ENCODE results near the gene SLITRK1.
A peak's percentile ranks its signal among the peaks of the same experiment; 100 is the strongest.

SLITRK1 gene

GRCh38 chr13:83914368-83914767, 32.1 kb upstream of the SLITRK1 start:
- Histone ChIP-seq H3K4me1 (ENCODE audit: insufficient read depth, low read length) (no peaks in the 10 kb centered on the region), H3K9me3 (ENCODE audit: insufficient read depth, low read length, severe bottlenecking) (no peaks in the 10 kb centered on the region), H2AFZ (ENCODE audit: low read depth, low read length) (no peak overlapping the region; the same call in 1 of the 2 replicates), H3K27me3 (ENCODE audit: insufficient read depth, low read length, poor library complexity) (no peaks in the 10 kb centered on the region), H3K79me2 (ENCODE audit: insufficient read depth, low read length) (no peaks in the 10 kb centered on the region), H4K20me1 (ENCODE audit: insufficient read depth, low read length) (no peaks in the 10 kb centered on the region), H3K4me2 (ENCODE audit: insufficient read depth, low read length) (no peak overlapping the region), H3K4me3 (ENCODE audit: low read depth in 1 of 2, low read length in 2 of 2) (no peak overlapping the region), H3K27ac (ENCODE audit: low read length) (no peak overlapping the region), H3K36me3 (ENCODE audit: insufficient read depth, low read length) (no peaks in the 10 kb centered on the region), H3K9ac (ENCODE audit: low read depth, low read length) (no peak overlapping the region)
- ATAC-seq (ENCODE audit: insufficient read depth, low read depth) (no peak), DNase-seq (no peak)
- TF ChIP-seq EZH2 (IDR thresholded peaks at IDR 0.05; ENCODE audit: borderline replicate concordance, low read depth, low read length, severe bottlenecking) (no peak), CTCF (IDR thresholded peaks at IDR 0.05; ENCODE audit: borderline replicate concordance, extremely low read depth, low read length, poor library complexity, severe bottlenecking) (no peak)

GRCh38 chr13:83907196-83907989, 25.1 kb upstream of the SLITRK1 start:
- ATAC-seq (ENCODE audit: insufficient read depth, low read depth) = peak; percentile 24; the same call in 1 of the 3 replicates

GRCh38 chr13:83906240-83906820, 24.1 kb upstream of the SLITRK1 start:
- no peak overlapping the region for H2AFZ ChIP-seq (ENCODE audit: low read depth, low read length)
- DNase-seq (no peak), ATAC-seq (ENCODE audit: insufficient read depth, low read depth) (no peak)
- H3K4me2 ChIP-seq (ENCODE audit: insufficient read depth, low read length) = no peak overlapping the region
- TF ChIP-seq EZH2 (IDR thresholded peaks at IDR 0.05; ENCODE audit: borderline replicate concordance, low read depth, low read length, severe bottlenecking) = no peak
- no peaks in the 10 kb centered on the region for H4K20me1 ChIP-seq (ENCODE audit: insufficient read depth, low read length)
- no peak overlapping the region for H3K27ac ChIP-seq (ENCODE audit: low read length)
- H3K9me3 ChIP-seq (ENCODE audit: insufficient read depth, low read length, severe bottlenecking) = peaks cover 4% of the 10 kb centered on the region
- H3K79me2 ChIP-seq (ENCODE audit: insufficient read depth, low read length) = no peaks in the 10 kb centered on the region
- no peaks in the 10 kb centered on the region for H3K4me1 ChIP-seq (ENCODE audit: insufficient read depth, low read length)
- no peaks in the 10 kb centered on the region for H3K27me3 ChIP-seq (ENCODE audit: insufficient read depth, low read length, poor library complexity)
- H3K9ac ChIP-seq (ENCODE audit: low read depth, low read length) = no peak overlapping the region
- H3K36me3 ChIP-seq (ENCODE audit: insufficient read depth, low read length) = no peaks in the 10 kb centered on the region
- H3K4me3 ChIP-seq (ENCODE audit: low read depth in 1 of 2, low read length in 2 of 2) = no peak overlapping the region

More at GRCh38 chr13:83907196-83907989, 25.1 kb upstream of the SLITRK1 start:
- Histone ChIP-seq H3K9me3 (ENCODE audit: insufficient read depth, low read length, severe bottlenecking) (peaks cover 4% of the 10 kb centered on the region), H3K36me3 (ENCODE audit: insufficient read depth, low read length) (no peaks in the 10 kb centered on the region), H4K20me1 (ENCODE audit: insufficient read depth, low read length) (no peaks in the 10 kb centered on the region), H3K4me1 (ENCODE audit: insufficient read depth, low read length) (no peaks in the 10 kb centered on the region), H2AFZ (ENCODE audit: low read depth, low read length) (no peak overlapping the region), H3K4me2 (ENCODE audit: insufficient read depth, low read length) (no peak overlapping the region), H3K27me3 (ENCODE audit: insufficient read depth, low read length, poor library complexity) (no peaks in the 10 kb centered on the region), H3K9ac (ENCODE audit: low read depth, low read length) (no peak overlapping the region), H3K4me3 (ENCODE audit: low read depth in 1 of 2, low read length in 2 of 2) (no peak overlapping the region), H3K27ac (ENCODE audit: low read length) (no peak overlapping the region), H3K79me2 (ENCODE audit: insufficient read depth, low read length) (no peaks in the 10 kb centered on the region)
- no peak for TF ChIP-seq CTCF (IDR thresholded peaks at IDR 0.05; ENCODE audit: borderline replicate concordance, extremely low read depth, low read length, poor library complexity, severe bottlenecking)
- no peak for TF ChIP-seq EZH2 (IDR thresholded peaks at IDR 0.05; ENCODE audit: borderline replicate concordance, low read depth, low read length, severe bottlenecking)
- DNase-seq = no peak

- H3K4me1 ChIP-seq (ENCODE audit: insufficient read depth, low read length) = no peaks in the 10 kb centered on the region
- TF ChIP-seq EZH2 (IDR thresholded peaks at IDR 0.05; ENCODE audit: borderline replicate concordance, low read depth, low read length, severe bottlenecking) = no peak
- no peak for TF ChIP-seq CTCF (IDR thresholded peaks at IDR 0.05; ENCODE audit: borderline replicate concordance, extremely low read depth, low read length, poor library complexity, severe bottlenecking)
- no peaks in the 10 kb centered on the region for H3K36me3 ChIP-seq (ENCODE audit: insufficient read depth, low read length)
- H3K79me2 ChIP-seq (ENCODE audit: insufficient read depth, low read length) = no peaks in the 10 kb centered on the region
- no peak overlapping the region for H2AFZ ChIP-seq (ENCODE audit: low read depth, low read length)
- H3K27ac ChIP-seq (ENCODE audit: low read length) = no peak overlapping the region
- H4K20me1 ChIP-seq (ENCODE audit: insufficient read depth, low read length) = no peaks in the 10 kb centered on the region
- ATAC-seq (ENCODE audit: insufficient read depth, low read depth) = no peak
- no peak overlapping the region for H3K4me3 ChIP-seq (ENCODE audit: low read depth in 1 of 2, low read length in 2 of 2)
- H3K9me3 ChIP-seq (ENCODE audit: insufficient read depth, low read length, severe bottlenecking) = peaks cover 4% of the 10 kb centered on the region
- no peaks in the 10 kb centered on the region for H3K27me3 ChIP-seq (ENCODE audit: insufficient read depth, low read length, poor library complexity)
- H3K9ac ChIP-seq (ENCODE audit: low read depth, low read length) = no peak overlapping the region
- no peak for DNase-seq
- no peak overlapping the region for H3K4me2 ChIP-seq (ENCODE audit: insufficient read depth, low read length)
Measured at GRCh38 chr13:83905641-83906040, 23.4 kb upstream of the SLITRK1 start.
